HepG2 (cell line): ENCODE results near the gene TCEANC2. TPM values are rescaled to one million over a fixed set of nuclear protein-coding genes. Genes with fewer than 3 reads are reported as not detected.

Experiments used
- ATAC-seq: fragments of 200-7000 bp; cut with Tn5 transposase; 3 replicates; pipeline ENCODE4 v1.9.1; 2020; ENCODE audit warnings: mild to moderate bottlenecking, moderate library complexity
- BruUV-seq: library from RNA; stranded (reverse); fragments of 400-500 nt; replicated peaks from 2 replicates; lab custom pipeline; 2021; lab: Mats Ljungman, UMichigan
- CTCF ChIA-PET: fragments of 300-600 bp; formaldehyde crosslinking; extraction: SDS; loops from one replicate; lab custom pipeline; 2021; ENCODE audit warnings: low total read pairs, inconsistent platforms, low intra/inter-chr PET ratio; lab: Yijun Ruan, JAX
- POLR2A ChIA-PET: fragments of 350-600 bp; sonication (Branson Sonifier 250); formaldehyde crosslinking; loops from one replicate; lab custom pipeline; 2020; ENCODE audit warnings: antibody characterized with exemption, inconsistent platforms; lab: Yijun Ruan, JAX
- DNase-seq: peaks from one replicate; pipeline ENCODE4 v3.0.0-alpha.2; 2015; ENCODE audit warnings: low spot score
- FAIRE-seq: peaks from 3 replicates; lab custom pipeline; 2011; peaks lifted over from hg19 to GRCh38; lab: Jason Lieb, UNC
- H2AFZ ChIP-seq: one replicate; pipeline ENCODE4 v1.6.1; 2011; ENCODE audit warnings: low read length, inconsistent platforms
- H3K27ac ChIP-seq: fragments of 300-600 bp; 3 replicates; pipeline ENCODE4 v1.8.0; 2011; ENCODE audit warnings: mixed run types, mild to moderate bottlenecking, mixed read lengths, low read length, inconsistent platforms; ENCODE audit not compliant: insufficient read depth; ENCODE audit errors: extremely low read length
- H3K27me3 ChIP-seq, 2 experiments: fragments of 200-600 bp in 1 of 2; 2 replicates in 1 of 2; 3 replicates in 1 of 2; pipeline versions ENCODE4 v1.6.0 to v1.8.0; 2011; ENCODE audit warnings: low read length in 2 of 2, mild to moderate bottlenecking in 2 of 2, moderate library complexity in 2 of 2, inconsistent platforms in 1 of 2; ENCODE audit not compliant: insufficient read depth in 2 of 2, control insufficient read depth in 1 of 2
- H3K36me3 ChIP-seq, 2 experiments: fragments of 200-600 bp in 1 of 2; replicated peaks in 1 of 2; 2 replicates in 1 of 2; 3 replicates in 1 of 2; pipeline versions ENCODE4 v1.5.1 to v1.8.0; 2011; ENCODE audit warnings: low read length in 2 of 2, inconsistent platforms in 1 of 2; ENCODE audit not compliant: insufficient read depth in 2 of 2, control insufficient read depth in 1 of 2
- H3K4me1 ChIP-seq: 2 replicates; pipeline ENCODE4 v1.5.1; 2012; ENCODE audit warnings: low read length, inconsistent platforms; ENCODE audit not compliant: insufficient read depth
- H3K4me2 ChIP-seq: 2 replicates; pipeline ENCODE4 v1.6.0; 2011; ENCODE audit warnings: low read depth, low read length, inconsistent platforms
- H3K4me3 ChIP-seq, 3 experiments: fragments of 200-600 bp in 1 of 3; sonication (generic), shearing (Covaris generic) in 1 of 3; replicated peaks in 1 of 3; 2 replicates each; pipeline ENCODE4 v1.5.1; 2011 to 2016; ENCODE audit warnings: low read length in 3 of 3, inconsistent platforms in 2 of 3, low read depth in 2 of 3, mild to moderate bottlenecking in 2 of 3, control low read depth in 1 of 3, mixed read lengths in 1 of 3; ENCODE audit not compliant: insufficient read depth in 1 of 3
- H3K79me2 ChIP-seq: one replicate; pipeline ENCODE4 v1.6.1; 2011; ENCODE audit warnings: low read length, inconsistent platforms; ENCODE audit not compliant: insufficient read depth
- H3K9ac ChIP-seq: 2 replicates; pipeline ENCODE4 v1.6.0; 2011; ENCODE audit warnings: mild to moderate bottlenecking, low read depth, low read length, inconsistent platforms; ENCODE audit not compliant: insufficient read depth
- H3K9me3 ChIP-seq: 2 replicates; pipeline ENCODE4 v1.5.1; 2012; ENCODE audit warnings: mild to moderate bottlenecking, low read length
- H4K20me1 ChIP-seq: 2 replicates; pipeline ENCODE4 v1.6.0; 2011; ENCODE audit warnings: inconsistent platforms, mild to moderate bottlenecking, low read length, moderate library complexity; ENCODE audit not compliant: insufficient read depth
- DRAP1 ChIP-seq: IDR thresholded peaks from 2 replicates; pipeline ENCODE4 v1.6.1; 2016; ENCODE audit warnings: missing genetic modification reagents, missing compliant biosample characterization
- FOXC1 ChIP-seq: sonication (generic); formaldehyde crosslinking; IDR thresholded peaks from 2 replicates; pipeline ENCODE4 v1.8.0; 2022; ENCODE audit warnings: mild to moderate bottlenecking, missing genetic modification reagents, borderline replicate concordance
- HNRNPUL1 ChIP-seq: fragments of 200-400 bp; formaldehyde crosslinking; IDR thresholded peaks from 2 replicates; pipeline ENCODE4 v1.6.1; 2017; ENCODE audit warnings: low read depth, mild to moderate bottlenecking, low read length, moderate library complexity
- KLF12 ChIP-seq: sonication (generic); formaldehyde crosslinking; IDR thresholded peaks from 2 replicates; pipeline ENCODE4 v1.4.0; 2020; ENCODE audit warnings: missing genetic modification reagents, borderline replicate concordance
- MIER2 ChIP-seq: IDR thresholded peaks from 2 replicates; pipeline ENCODE4 v1.6.1; 2016; ENCODE audit warnings: missing biosample characterization, missing genetic modification reagents
- MYC ChIP-seq: sonication (generic); formaldehyde crosslinking; IDR thresholded peaks from 2 replicates; pipeline ENCODE4 v1.9.0; 2021; ENCODE audit warnings: missing genetic modification reagents, borderline replicate concordance
- POLR2A ChIP-seq, 2 experiments: IDR thresholded peaks; 2 replicates each; pipeline ENCODE4 v1.6.1; 2011; ENCODE audit warnings: low read depth in 2 of 2, low read length in 2 of 2, mild to moderate bottlenecking in 1 of 2, moderate library complexity in 1 of 2; ENCODE audit not compliant: insufficient read depth in 1 of 2
- RAD21 ChIP-seq: fragments of 450-650 bp; formaldehyde crosslinking; IDR thresholded peaks from 2 replicates; pipeline ENCODE4 v1.5.0; 2020; ENCODE audit warnings: mild to moderate bottlenecking
- RARA ChIP-seq: IDR thresholded peaks from 2 replicates; pipeline ENCODE4 v1.6.1; 2016; ENCODE audit warnings: missing genetic modification reagents, missing compliant biosample characterization
- RFX1 ChIP-seq: fragments of 450-650 bp; IDR thresholded peaks from 2 replicates; pipeline ENCODE4 v1.6.1; 2017
- SALL2 ChIP-seq: sonication (generic); formaldehyde crosslinking; IDR thresholded peaks from 2 replicates; pipeline ENCODE4 v1.8.1; 2023; ENCODE audit warnings: mild to moderate bottlenecking, missing genetic modification reagents, inconsistent platforms
- SAP130 ChIP-seq: IDR thresholded peaks from 2 replicates; pipeline ENCODE4 v1.6.1; 2016; ENCODE audit warnings: low read depth
- TCF7 ChIP-seq: sonication (generic); IDR thresholded peaks from 2 replicates; pipeline ENCODE4 v1.6.1; 2016; ENCODE audit warnings: antibody characterized with exemption, low read depth
- TFAP4 ChIP-seq: sonication (generic); IDR thresholded peaks from 2 replicates; pipeline ENCODE4 v1.6.1; 2016; ENCODE audit warnings: low read depth, borderline replicate concordance
- ZFP90 ChIP-seq: sonication (generic); formaldehyde crosslinking; IDR thresholded peaks from 2 replicates; pipeline ENCODE4 v1.8.0; 2022; ENCODE audit warnings: missing genetic modification reagents, mild to moderate bottlenecking, inconsistent platforms, borderline replicate concordance
- ZFY ChIP-seq: sonication (generic); formaldehyde crosslinking; IDR thresholded peaks from 2 replicates; pipeline ENCODE4 v1.4.0; 2020; ENCODE audit warnings: missing genetic modification reagents
- ZNF292 ChIP-seq: sonication (generic); formaldehyde crosslinking; IDR thresholded peaks from 2 replicates; pipeline ENCODE4 v1.8.1; 2022; ENCODE audit warnings: mild to moderate bottlenecking, low read depth, missing genetic modification reagents, borderline replicate concordance
- ZNF557 ChIP-seq: sonication (generic); formaldehyde crosslinking; IDR thresholded peaks from 2 replicates; pipeline ENCODE4 v1.4.0; 2020; ENCODE audit warnings: missing genetic modification reagents
- ZNF605 ChIP-seq: sonication (generic); formaldehyde crosslinking; IDR thresholded peaks from 2 replicates; pipeline ENCODE4 v1.8.0; 2022; ENCODE audit warnings: mild to moderate bottlenecking, missing genetic modification reagents
- ZNF75D ChIP-seq: sonication (generic); formaldehyde crosslinking; IDR thresholded peaks from 2 replicates; pipeline ENCODE4 v1.8.1; 2023; ENCODE audit warnings: missing genetic modification reagents, mild to moderate bottlenecking, borderline replicate concordance
- ZNF784 ChIP-seq: sonication (generic); formaldehyde crosslinking; IDR thresholded peaks from 2 replicates; pipeline ENCODE4 v1.5.1; 2020; ENCODE audit warnings: missing genetic modification reagents, mild to moderate bottlenecking, borderline replicate concordance
- WGBS: methylation state at CpG from one replicate; pipeline ENCODE4 v1.1.6; 2017; ENCODE audit warnings: low lambda C conversion rate; 5-methylcytosine and 5-hydroxymethylcytosine counted together
- in situ Hi-C: cut with HindIII; loops from 2 replicates; pipeline ENCODE4 v1.10.0; 2017; ENCODE audit warnings: low pct_unique_long_range_greater_than_20kb; ENCODE audit not compliant: extremely low pct_ligation_motif_present
- intact Hi-C: fragments of 100-400 bp; cut with micrococcal nuclease; formaldehyde crosslinking; loops from one replicate; pipeline ENCODE4 v1.10.0; 2022; ENCODE audit not compliant: unreplicated experiment
- polyA plus RNA-seq, 8 experiments: library from polyadenylated mRNA; depleted of rRNA in 3 of 8; stranded (reverse) in 7 of 8; unstranded in 1 of 8; fragments of >200 nt; fragmentation: Illumina TruSeq in 4 of 8; extraction: Trizol in 4 of 8; gene quantifications; 2 replicates each; pipeline versions ENCODE4 v1.2.1 to v1.2.3, GENCODE V29; 2011 to 2016; ENCODE audit warnings: low read depth in 4 of 8, missing spikeins in 1 of 8, mixed read lengths in 1 of 8; ENCODE audit not compliant: insufficient read depth in 1 of 8
- total RNA-seq, 5 experiments: library from RNA; depleted of rRNA; stranded (reverse); fragments of >200 nt; fragmentation: Illumina TruSeq; extraction: Trizol; gene quantifications; 2 replicates each; pipeline ENCODE4 v1.2.3, GENCODE V29; 2016; ENCODE audit warnings: low read depth in 1 of 5
- TF ChIP-seq, protein P1 (sequence below): sonication (generic); formaldehyde crosslinking; IDR thresholded peaks from 2 replicates; pipeline ENCODE4 v1.5.0; 2020; ENCODE audit warnings: mild to moderate bottlenecking, missing genetic modification reagents
- TF ChIP-seq, protein P2 (sequence below): sonication (generic); formaldehyde crosslinking; IDR thresholded peaks from 2 replicates; pipeline ENCODE4 v1.8.0; 2022; ENCODE audit warnings: mild to moderate bottlenecking, missing genetic modification reagents, moderate library complexity

Gene TCEANC2
- total and polyA plus RNA-seq, 2 of the 13 experiments (the other 11 are each of a cell fraction or from before 2014, with no cell fraction given), result 3.8 to 5.0 TPM

DNA sequence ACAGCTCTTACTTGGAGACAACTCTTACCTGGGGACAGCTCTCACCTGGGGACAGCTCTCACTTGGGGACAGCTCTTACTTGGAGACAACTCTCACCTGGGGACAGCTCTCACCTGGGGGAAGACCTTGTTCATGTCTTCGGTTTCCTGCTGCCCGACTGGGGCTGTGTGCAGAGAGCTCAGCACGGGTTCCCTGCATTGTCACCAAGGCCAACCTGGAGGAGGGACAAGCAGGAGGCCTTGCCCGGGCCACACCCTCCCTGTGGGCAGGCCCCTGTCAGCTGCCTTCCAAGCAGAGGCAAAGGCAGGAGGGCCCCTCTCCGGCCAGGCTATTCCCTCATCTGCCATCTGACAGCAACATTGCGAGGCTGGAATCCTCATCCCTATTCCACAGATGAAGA is 35.4 kb upstream of the TCEANC2 start, which contains the start of gene LDLRAD1:
LDLRAD1 (minus strand) TSS at position 208 of the 400 bp plus-strand sequence; CDS start at position 134, 74 bp downstream.
- intact Hi-C loops, result no loop called here
- no TSS peak for BruUV-seq
- Histone ChIP-seq H3K4me1 (peaks cover 89% of the 10 kb centered on the region), H3K79me2 (no peaks in the 10 kb centered on the region), H2AFZ (peak within 1 kb of the TSS; percentile 11), H3K9ac (peak within 1 kb of the TSS; percentile 29), H3K4me2 (peak within 1 kb of the TSS; percentile 90), H3K27ac (peak within 1 kb of the TSS; percentile 74), H4K20me1 (no peaks in the 10 kb centered on the region), H3K4me3 (peak within 1 kb of the TSS; percentile 49 to 69 (median 51)), H3K27me3 (no peaks in the 10 kb centered on the region), H3K36me3 (no peaks in the 10 kb centered on the region), H3K9me3 (no peaks in the 10 kb centered on the region)
- FAIRE-seq (peak; percentile 61), ATAC-seq (peak; percentile 81), DNase-seq (peak; percentile 59)
- 0% methylated on average over 1 of the region's 6 CpGs for WGBS
- ChIA-PET POLR2A (interaction anchor here (1.2 to 3.3 kb wide), 5 partner anchors 11 to 63 kb away, joined by 4 to 42 read pairs (median 8); partner anchors contain the start of genes TCEANC2 and TMEM59), CTCF (no interaction called here)
- in situ Hi-C loops, result no loop called here
- peak; percentile 71; the same call in 1 of the 2 replicates for TF ChIP-seq SALL2 (CRISPR knock-in tag)
- TF ChIP-seq ZFP90 (CRISPR knock-in tag), result 0 out of 2 replicates have a peak, but pooled peaks have one; percentile 49
- no peak for TF ChIP-seq ZNF75D (CRISPR knock-in tag)
- TF ChIP-seq RARA, result 0 out of 2 replicates have a peak, but pooled peaks have one; percentile 14
- no peak for TF ChIP-seq HNRNPUL1
- 0 out of 2 replicates have a peak, but pooled peaks have one; percentile 35 for TF ChIP-seq FOXC1 (CRISPR knock-in tag)
- TF ChIP-seq POLR2A (IDR thresholded peaks at IDR 0.05; ENCODE audit: insufficient read depth in 1 of 2, low read depth in 2 of 2, low read length in 2 of 2), result peak in 1 of 2 experiments; percentile 62; a peak in 2 of 4 replicates
- TF ChIP-seq RFX1, result no peak
- TF ChIP-seq ZNF784 (CRISPR knock-in tag), result no peak
- peak; percentile 54; the same call in 1 of the 2 replicates for TF ChIP-seq TFAP4
- TF ChIP-seq SAP130 (CRISPR knock-in tag), result peak; percentile 72
- TF ChIP-seq, protein P1, sequence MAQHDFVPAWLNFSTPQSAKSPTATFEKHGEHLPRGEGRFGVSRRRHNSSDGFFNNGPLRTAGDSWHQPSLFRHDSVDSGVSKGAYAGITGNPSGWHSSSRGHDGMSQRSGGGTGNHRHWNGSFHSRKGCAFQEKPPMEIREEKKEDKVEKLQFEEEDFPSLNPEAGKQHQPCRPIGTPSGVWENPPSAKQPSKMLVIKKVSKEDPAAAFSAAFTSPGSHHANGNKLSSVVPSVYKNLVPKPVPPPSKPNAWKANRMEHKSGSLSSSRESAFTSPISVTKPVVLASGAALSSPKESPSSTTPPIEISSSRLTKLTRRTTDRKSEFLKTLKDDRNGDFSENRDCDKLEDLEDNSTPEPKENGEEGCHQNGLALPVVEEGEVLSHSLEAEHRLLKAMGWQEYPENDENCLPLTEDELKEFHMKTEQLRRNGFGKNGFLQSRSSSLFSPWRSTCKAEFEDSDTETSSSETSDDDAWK, result no peak
- TF ChIP-seq ZNF292, result peak; percentile 40; the same call in 1 of the 2 replicates
- 0 out of 2 replicates have a peak, but pooled peaks have one; percentile 28 for TF ChIP-seq DRAP1 (CRISPR knock-in tag)
- 0 out of 2 replicates have a peak, but pooled peaks have one; percentile 22 for TF ChIP-seq RAD21
- 0 out of 2 replicates have a peak, but pooled peaks have one; percentile 41 for TF ChIP-seq ZFY (CRISPR knock-in tag)
- TF ChIP-seq KLF12, result no peak
- TF ChIP-seq, protein P2, sequence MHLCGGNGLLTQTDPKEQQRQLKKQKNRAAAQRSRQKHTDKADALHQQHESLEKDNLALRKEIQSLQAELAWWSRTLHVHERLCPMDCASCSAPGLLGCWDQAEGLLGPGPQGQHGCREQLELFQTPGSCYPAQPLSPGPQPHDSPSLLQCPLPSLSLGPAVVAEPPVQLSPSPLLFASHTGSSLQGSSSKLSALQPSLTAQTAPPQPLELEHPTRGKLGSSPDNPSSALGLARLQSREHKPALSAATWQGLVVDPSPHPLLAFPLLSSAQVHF, result no peak
- TF ChIP-seq ZNF605 (CRISPR knock-in tag), result no peak
- no peak for TF ChIP-seq MIER2 (CRISPR knock-in tag)
- no peak for TF ChIP-seq TCF7
- TF ChIP-seq ZNF557, result no peak
- TF ChIP-seq MYC (CRISPR knock-in tag), result peak; percentile 28; the same call in 1 of the 2 replicates
